GM18519 (cell line): ENCODE data around the gene MAGI2.
A peak's percentile ranks its signal among the peaks of the same experiment; 100 is the strongest.

Experiments
- ATAC-seq: cut with Tn5 transposase; IDR thresholded peaks from one replicate; pipeline ENCODE4 v1.9.1; 2021; ENCODE audit warnings: mild to moderate bottlenecking, moderate library complexity; ENCODE audit not compliant: unreplicated experiment, low FRiP score

The MAGI2 gene

GRCh38 chr7:78695826-78696225, 757.6 kb downstream of the MAGI2 start:
- ATAC-seq = no peak

GRCh38 chr7:78691584-78691983, 761.9 kb downstream of the MAGI2 start:
- ATAC-seq = peak; percentile 44

GRCh38 chr7:78690174-78690573, 763.3 kb downstream of the MAGI2 start:
- ATAC-seq = no peak

GRCh38 chr7:78688376-78688775, 765.1 kb downstream of the MAGI2 start:
- no peak for ATAC-seq

GRCh38 chr7:78686189-78686588, 767.3 kb downstream of the MAGI2 start:
- no peak for ATAC-seq

GRCh38 chr7:78684201-78684600, 769.3 kb downstream of the MAGI2 start:
- no peak for ATAC-seq

GRCh38 chr7:78683566-78683965, 769.9 kb downstream of the MAGI2 start:
- ATAC-seq = no peak

GRCh38 chr7:78679112-78679876, 774.2 kb downstream of the MAGI2 start:
- no peak for ATAC-seq

GRCh38 chr7:78677391-78677790, 776.1 kb downstream of the MAGI2 start:
- ATAC-seq = no peak

- no peak for ATAC-seq
Observed at GRCh38 chr7:78675511-78675910, 778.0 kb downstream of the MAGI2 start.

- no peak for ATAC-seq
Observed at GRCh38 chr7:78673272-78673671, 780.2 kb downstream of the MAGI2 start.

GRCh38 chr7:78662939-78663338, 790.5 kb downstream of the MAGI2 start:
- ATAC-seq = no peak

- ATAC-seq = no peak
Observed at GRCh38 chr7:78649976-78650375, 803.5 kb downstream of the MAGI2 start.

GRCh38 chr7:78649236-78649635, 804.2 kb downstream of the MAGI2 start:
- ATAC-seq = no peak

GRCh38 chr7:78642751-78643150, 810.7 kb downstream of the MAGI2 start:
- ATAC-seq = no peak

- ATAC-seq = no peak
Observed at GRCh38 chr7:78638364-78638763, 815.1 kb downstream of the MAGI2 start.

GRCh38 chr7:78636727-78637126, 816.7 kb downstream of the MAGI2 start:
- no peak for ATAC-seq

GRCh38 chr7:78635026-78635793, 818.3 kb downstream of the MAGI2 start:
- ATAC-seq = no peak

- ATAC-seq = no peak
Observed at GRCh38 chr7:78634093-78634492, 819.4 kb downstream of the MAGI2 start.

- ATAC-seq = no peak
Observed at GRCh38 chr7:78620920-78621319, 832.5 kb downstream of the MAGI2 start.

GRCh38 chr7:78616539-78616938, 836.9 kb downstream of the MAGI2 start:
- no peak for ATAC-seq

- ATAC-seq = no peak
Observed at GRCh38 chr7:78609281-78609680, 844.2 kb downstream of the MAGI2 start.
